HEK293 (cell line): ENCODE data around the gene BACH2.

Experiments used
- GLIS1 ChIP-seq: fragments of 450-650 bp; formaldehyde crosslinking; IDR thresholded peaks from 2 replicates; pipeline ENCODE4 v1.5.1; 2016; ENCODE audit warnings: missing biosample characterization, missing genetic modification characterization
- MEIS1 ChIP-seq: sonication (generic); formaldehyde crosslinking; IDR thresholded peaks from 2 replicates; pipeline ENCODE4 v1.8.1; 2022; ENCODE audit warnings: missing genetic modification reagents, mild to moderate bottlenecking, borderline replicate concordance
- ZBTB17 ChIP-seq: fragments of 450-650 bp; formaldehyde crosslinking; IDR thresholded peaks from 2 replicates; pipeline ENCODE4 v1.5.1; 2016; ENCODE audit warnings: missing biosample characterization, missing genetic modification characterization
- ZBTB48 ChIP-seq: fragments of 450-650 bp; formaldehyde crosslinking; IDR thresholded peaks from 2 replicates; pipeline ENCODE4 v1.5.1; 2016; ENCODE audit warnings: missing biosample characterization, missing genetic modification characterization
- ZBTB8A ChIP-seq: fragments of 450-650 bp; formaldehyde crosslinking; IDR thresholded peaks from 2 replicates; pipeline ENCODE4 v1.5.1; 2016; ENCODE audit warnings: missing biosample characterization, missing genetic modification characterization
- ZNF10 ChIP-seq: fragments of 450-650 bp; formaldehyde crosslinking; IDR thresholded peaks from 2 replicates; pipeline ENCODE4 v1.5.1; 2017; ENCODE audit warnings: missing biosample characterization, missing genetic modification characterization
- ZNF114 ChIP-seq: fragments of 450-650 bp; formaldehyde crosslinking; IDR thresholded peaks from 2 replicates; pipeline ENCODE4 v1.5.0; 2017; ENCODE audit warnings: missing biosample characterization, missing genetic modification characterization
- ZNF16 ChIP-seq: fragments of 450-650 bp; formaldehyde crosslinking; IDR thresholded peaks from 2 replicates; pipeline ENCODE4 v1.5.1; 2016; ENCODE audit warnings: low read depth, missing biosample characterization, missing genetic modification characterization
- ZNF184 ChIP-seq: fragments of 450-650 bp; IDR thresholded peaks from 2 replicates; pipeline ENCODE4 v1.5.1; 2018; ENCODE audit warnings: missing biosample characterization, mild to moderate bottlenecking, missing genetic modification characterization
- ZNF239 ChIP-seq: fragments of 450-650 bp; formaldehyde crosslinking; IDR thresholded peaks from 2 replicates; pipeline ENCODE4 v1.5.1; 2016; ENCODE audit warnings: missing biosample characterization, missing genetic modification characterization
- ZNF324 ChIP-seq: fragments of 450-650 bp; formaldehyde crosslinking; IDR thresholded peaks from 2 replicates; pipeline ENCODE4 v1.5.1; 2016; ENCODE audit warnings: missing biosample characterization, missing genetic modification characterization
- ZNF366 ChIP-seq: fragments of 450-650 bp; formaldehyde crosslinking; conservative IDR thresholded peaks from 2 replicates; pipeline ENCODE4 v1.5.1; 2016; ENCODE audit warnings: missing biosample characterization, missing genetic modification characterization
- ZNF610 ChIP-seq: fragments of 450-650 bp; formaldehyde crosslinking; IDR thresholded peaks from 2 replicates; pipeline ENCODE4 v1.5.1; 2016; ENCODE audit warnings: missing biosample characterization, missing genetic modification characterization, borderline replicate concordance
- ZNF664 ChIP-seq: fragments of 450-650 bp; formaldehyde crosslinking; IDR thresholded peaks from 2 replicates; pipeline ENCODE4 v1.5.1; 2016; ENCODE audit warnings: missing biosample characterization, missing genetic modification characterization
- ZNF768 ChIP-seq: fragments of 450-650 bp; formaldehyde crosslinking; IDR thresholded peaks from 2 replicates; pipeline ENCODE4 v1.5.1; 2018; ENCODE audit warnings: missing biosample characterization, mild to moderate bottlenecking, missing genetic modification characterization
- ZSCAN23 ChIP-seq: fragments of 450-650 bp; formaldehyde crosslinking; IDR thresholded peaks from 2 replicates; pipeline ENCODE4 v1.5.1; 2016; ENCODE audit warnings: missing biosample characterization, missing genetic modification characterization
- ZXDB ChIP-seq: fragments of 450-650 bp; formaldehyde crosslinking; IDR thresholded peaks from 2 replicates; pipeline ENCODE4 v1.5.1; 2016; ENCODE audit warnings: missing biosample characterization, missing genetic modification characterization
- TF ChIP-seq, protein P1 (sequence below): fragments of 450-650 bp; formaldehyde crosslinking; IDR thresholded peaks from 2 replicates; pipeline ENCODE4 v1.5.1; 2016; ENCODE audit warnings: missing biosample characterization, missing genetic modification characterization
- TF ChIP-seq, protein P2 (sequence below): fragments of 450-650 bp; IDR thresholded peaks from 2 replicates; pipeline ENCODE4 v1.5.1; 2018; ENCODE audit warnings: missing biosample characterization, missing genetic modification characterization
- TF ChIP-seq, protein P3 (sequence below): fragments of 450-650 bp; formaldehyde crosslinking; IDR thresholded peaks from 2 replicates; pipeline ENCODE4 v1.5.1; 2016; ENCODE audit warnings: missing biosample characterization, missing genetic modification characterization
- TF ChIP-seq, protein P4 (sequence below): fragments of 450-650 bp; formaldehyde crosslinking; IDR thresholded peaks from 2 replicates; pipeline ENCODE4 v1.5.1; 2017; ENCODE audit warnings: missing biosample characterization, missing genetic modification characterization
- TF ChIP-seq, protein P5 (sequence below): fragments of 450-650 bp; formaldehyde crosslinking; IDR thresholded peaks from 2 replicates; pipeline ENCODE4 v1.5.1; 2016; ENCODE audit warnings: missing biosample characterization, missing genetic modification characterization
- TF ChIP-seq, protein P6 (sequence below): fragments of 450-650 bp; formaldehyde crosslinking; IDR thresholded peaks from 2 replicates; pipeline ENCODE4 v1.5.1; 2016; ENCODE audit warnings: missing biosample characterization, missing genetic modification characterization
- TF ChIP-seq, protein P7 (sequence below): fragments of 450-650 bp; formaldehyde crosslinking; conservative IDR thresholded peaks from 2 replicates; pipeline ENCODE4 v1.5.1; 2016; ENCODE audit warnings: low read depth, missing biosample characterization, missing genetic modification characterization

BACH2 gene

DNA sequence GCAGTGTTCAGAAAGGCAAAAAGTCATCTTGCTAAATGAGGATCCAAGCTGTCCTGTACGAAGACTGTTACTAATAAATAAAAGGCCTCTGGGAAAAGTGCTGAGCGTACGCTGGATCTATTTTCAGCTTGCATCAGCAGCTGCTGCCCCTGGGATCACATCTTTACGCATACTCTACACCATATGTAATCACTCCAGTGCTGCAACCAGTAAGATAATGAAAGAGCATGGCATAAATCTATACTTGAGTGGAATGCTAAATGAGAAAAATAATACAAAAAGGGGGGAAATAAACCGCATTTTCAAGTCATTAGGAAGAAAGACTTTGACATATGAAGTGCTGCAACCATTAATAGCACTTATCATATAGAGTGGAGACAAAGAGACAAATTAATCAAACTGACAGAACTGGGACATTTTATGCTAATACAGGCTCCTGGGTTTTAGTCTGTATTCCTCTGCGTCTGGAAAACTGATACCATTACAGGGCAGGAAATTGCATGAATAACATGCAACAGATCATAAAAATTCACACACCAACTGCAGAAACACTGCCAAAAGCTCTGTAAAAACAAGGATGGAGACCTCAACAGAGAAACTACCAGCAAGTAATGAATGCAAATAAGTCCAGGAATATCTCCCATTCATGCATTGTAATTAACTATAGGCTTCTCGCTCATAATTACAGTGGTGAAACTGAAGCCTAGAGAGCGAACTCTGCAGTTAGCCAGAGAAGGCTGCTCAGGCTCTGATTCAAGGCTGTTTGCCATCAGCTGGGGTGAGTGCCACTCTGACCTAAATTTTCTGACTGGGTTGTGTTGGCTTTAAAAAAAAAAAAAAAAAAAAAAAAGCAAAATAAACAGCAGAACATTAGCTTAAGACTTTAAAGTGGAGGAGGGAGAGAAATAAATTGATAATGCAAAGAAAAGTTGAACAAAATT lies 318.6 kb downstream of the BACH2 start (continued):
- TF ChIP-seq, protein P1, sequence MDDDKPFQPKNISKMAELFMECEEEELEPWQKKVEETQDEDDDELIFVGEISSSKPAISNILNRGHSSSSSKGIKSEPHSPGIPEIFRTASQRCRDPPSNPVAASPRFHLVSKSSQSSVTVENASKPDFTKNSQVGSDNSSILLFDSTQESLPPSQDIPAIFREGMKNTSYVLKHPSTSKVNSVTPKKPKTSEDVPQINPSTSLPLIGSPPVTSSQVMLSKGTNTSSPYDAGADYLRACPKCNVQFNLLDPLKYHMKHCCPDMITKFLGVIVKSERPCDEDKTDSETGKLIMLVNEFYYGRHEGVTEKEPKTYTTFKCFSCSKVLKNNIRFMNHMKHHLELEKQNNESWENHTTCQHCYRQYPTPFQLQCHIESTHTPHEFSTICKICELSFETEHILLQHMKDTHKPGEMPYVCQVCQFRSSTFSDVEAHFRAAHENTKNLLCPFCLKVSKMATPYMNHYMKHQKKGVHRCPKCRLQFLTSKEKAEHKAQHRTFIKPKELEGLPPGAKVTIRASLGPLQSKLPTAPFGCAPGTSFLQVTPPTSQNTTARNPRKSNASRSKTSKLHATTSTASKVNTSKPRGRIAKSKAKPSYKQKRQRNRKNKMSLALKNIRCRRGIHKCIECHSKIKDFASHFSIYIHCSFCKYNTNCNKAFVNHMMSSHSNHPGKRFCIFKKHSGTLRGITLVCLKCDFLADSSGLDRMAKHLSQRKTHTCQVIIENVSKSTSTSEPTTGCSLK (tag by site-specific recombination) = no peak
- TF ChIP-seq, protein P2, sequence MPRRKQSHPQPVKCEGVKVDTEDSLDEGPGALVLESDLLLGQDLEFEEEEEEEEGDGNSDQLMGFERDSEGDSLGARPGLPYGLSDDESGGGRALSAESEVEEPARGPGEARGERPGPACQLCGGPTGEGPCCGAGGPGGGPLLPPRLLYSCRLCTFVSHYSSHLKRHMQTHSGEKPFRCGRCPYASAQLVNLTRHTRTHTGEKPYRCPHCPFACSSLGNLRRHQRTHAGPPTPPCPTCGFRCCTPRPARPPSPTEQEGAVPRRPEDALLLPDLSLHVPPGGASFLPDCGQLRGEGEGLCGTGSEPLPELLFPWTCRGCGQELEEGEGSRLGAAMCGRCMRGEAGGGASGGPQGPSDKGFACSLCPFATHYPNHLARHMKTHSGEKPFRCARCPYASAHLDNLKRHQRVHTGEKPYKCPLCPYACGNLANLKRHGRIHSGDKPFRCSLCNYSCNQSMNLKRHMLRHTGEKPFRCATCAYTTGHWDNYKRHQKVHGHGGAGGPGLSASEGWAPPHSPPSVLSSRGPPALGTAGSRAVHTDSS = 0 out of 2 replicates have a peak, but pooled peaks have one; percentile 7
- TF ChIP-seq MEIS1 (no peak), ZNF114 (tag by site-specific recombination) (no peak), ZBTB48 (no peak), ZNF184 (tag by site-specific recombination) (peak; percentile 80; the same call in 1 of the 2 replicates), ZNF366 (tag by site-specific recombination) (peak; percentile 96), ZNF610 (tag by site-specific recombination) (no peak), GLIS1 (tag by site-specific recombination) (no peak), ZBTB8A (tag by site-specific recombination) (peak; percentile 21), ZSCAN23 (tag by site-specific recombination) (peak; percentile 83; the same call in 1 of the 2 replicates), ZNF16 (no peak), ZNF768 (tag by site-specific recombination) (peak; percentile 64; the same call in 1 of the 2 replicates), ZNF664 (tag by site-specific recombination) (peak; percentile 54; the same call in 1 of the 2 replicates), ZNF239 (tag by site-specific recombination) (no peak), ZXDB (tag by site-specific recombination) (peak; percentile 90), ZNF10 (tag by site-specific recombination) (0 out of 2 replicates have a peak, but pooled peaks have one; percentile 35), ZNF324 (tag by site-specific recombination) (peak; percentile 70; the same call in 1 of the 2 replicates), ZBTB17 (tag by site-specific recombination) (peak; percentile 91)
- TF ChIP-seq, protein P3, sequence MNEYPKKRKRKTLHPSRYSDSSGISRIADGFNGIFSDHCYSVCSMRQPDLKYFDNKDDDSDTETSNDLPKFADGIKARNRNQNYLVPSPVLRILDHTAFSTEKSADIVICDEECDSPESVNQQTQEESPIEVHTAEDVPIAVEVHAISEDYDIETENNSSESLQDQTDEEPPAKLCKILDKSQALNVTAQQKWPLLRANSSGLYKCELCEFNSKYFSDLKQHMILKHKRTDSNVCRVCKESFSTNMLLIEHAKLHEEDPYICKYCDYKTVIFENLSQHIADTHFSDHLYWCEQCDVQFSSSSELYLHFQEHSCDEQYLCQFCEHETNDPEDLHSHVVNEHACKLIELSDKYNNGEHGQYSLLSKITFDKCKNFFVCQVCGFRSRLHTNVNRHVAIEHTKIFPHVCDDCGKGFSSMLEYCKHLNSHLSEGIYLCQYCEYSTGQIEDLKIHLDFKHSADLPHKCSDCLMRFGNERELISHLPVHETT = peak; percentile 92
- TF ChIP-seq, protein P4, sequence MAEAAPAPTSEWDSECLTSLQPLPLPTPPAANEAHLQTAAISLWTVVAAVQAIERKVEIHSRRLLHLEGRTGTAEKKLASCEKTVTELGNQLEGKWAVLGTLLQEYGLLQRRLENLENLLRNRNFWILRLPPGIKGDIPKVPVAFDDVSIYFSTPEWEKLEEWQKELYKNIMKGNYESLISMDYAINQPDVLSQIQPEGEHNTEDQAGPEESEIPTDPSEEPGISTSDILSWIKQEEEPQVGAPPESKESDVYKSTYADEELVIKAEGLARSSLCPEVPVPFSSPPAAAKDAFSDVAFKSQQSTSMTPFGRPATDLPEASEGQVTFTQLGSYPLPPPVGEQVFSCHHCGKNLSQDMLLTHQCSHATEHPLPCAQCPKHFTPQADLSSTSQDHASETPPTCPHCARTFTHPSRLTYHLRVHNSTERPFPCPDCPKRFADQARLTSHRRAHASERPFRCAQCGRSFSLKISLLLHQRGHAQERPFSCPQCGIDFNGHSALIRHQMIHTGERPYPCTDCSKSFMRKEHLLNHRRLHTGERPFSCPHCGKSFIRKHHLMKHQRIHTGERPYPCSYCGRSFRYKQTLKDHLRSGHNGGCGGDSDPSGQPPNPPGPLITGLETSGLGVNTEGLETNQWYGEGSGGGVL (tag by site-specific recombination) = peak; percentile 75
- TF ChIP-seq, protein P5, sequence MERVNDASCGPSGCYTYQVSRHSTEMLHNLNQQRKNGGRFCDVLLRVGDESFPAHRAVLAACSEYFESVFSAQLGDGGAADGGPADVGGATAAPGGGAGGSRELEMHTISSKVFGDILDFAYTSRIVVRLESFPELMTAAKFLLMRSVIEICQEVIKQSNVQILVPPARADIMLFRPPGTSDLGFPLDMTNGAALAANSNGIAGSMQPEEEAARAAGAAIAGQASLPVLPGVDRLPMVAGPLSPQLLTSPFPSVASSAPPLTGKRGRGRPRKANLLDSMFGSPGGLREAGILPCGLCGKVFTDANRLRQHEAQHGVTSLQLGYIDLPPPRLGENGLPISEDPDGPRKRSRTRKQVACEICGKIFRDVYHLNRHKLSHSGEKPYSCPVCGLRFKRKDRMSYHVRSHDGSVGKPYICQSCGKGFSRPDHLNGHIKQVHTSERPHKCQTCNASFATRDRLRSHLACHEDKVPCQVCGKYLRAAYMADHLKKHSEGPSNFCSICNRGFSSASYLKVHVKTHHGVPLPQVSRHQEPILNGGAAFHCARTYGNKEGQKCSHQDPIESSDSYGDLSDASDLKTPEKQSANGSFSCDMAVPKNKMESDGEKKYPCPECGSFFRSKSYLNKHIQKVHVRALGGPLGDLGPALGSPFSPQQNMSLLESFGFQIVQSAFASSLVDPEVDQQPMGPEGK (tag by site-specific recombination) = peak; percentile 80
- TF ChIP-seq, protein P6, sequence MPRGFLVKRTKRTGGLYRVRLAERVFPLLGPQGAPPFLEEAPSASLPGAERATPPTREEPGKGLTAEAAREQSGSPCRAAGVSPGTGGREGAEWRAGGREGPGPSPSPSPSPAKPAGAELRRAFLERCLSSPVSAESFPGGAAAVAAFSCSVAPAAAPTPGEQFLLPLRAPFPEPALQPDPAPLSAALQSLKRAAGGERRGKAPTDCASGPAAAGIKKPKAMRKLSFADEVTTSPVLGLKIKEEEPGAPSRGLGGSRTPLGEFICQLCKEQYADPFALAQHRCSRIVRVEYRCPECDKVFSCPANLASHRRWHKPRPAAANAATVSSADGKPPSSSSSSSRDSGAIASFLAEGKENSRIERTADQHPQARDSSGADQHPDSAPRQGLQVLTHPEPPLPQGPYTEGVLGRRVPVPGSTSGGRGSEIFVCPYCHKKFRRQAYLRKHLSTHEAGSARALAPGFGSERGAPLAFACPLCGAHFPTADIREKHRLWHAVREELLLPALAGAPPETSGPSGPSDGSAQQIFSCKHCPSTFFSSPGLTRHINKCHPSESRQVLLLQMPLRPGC = peak; percentile 86
- TF ChIP-seq, protein P7, sequence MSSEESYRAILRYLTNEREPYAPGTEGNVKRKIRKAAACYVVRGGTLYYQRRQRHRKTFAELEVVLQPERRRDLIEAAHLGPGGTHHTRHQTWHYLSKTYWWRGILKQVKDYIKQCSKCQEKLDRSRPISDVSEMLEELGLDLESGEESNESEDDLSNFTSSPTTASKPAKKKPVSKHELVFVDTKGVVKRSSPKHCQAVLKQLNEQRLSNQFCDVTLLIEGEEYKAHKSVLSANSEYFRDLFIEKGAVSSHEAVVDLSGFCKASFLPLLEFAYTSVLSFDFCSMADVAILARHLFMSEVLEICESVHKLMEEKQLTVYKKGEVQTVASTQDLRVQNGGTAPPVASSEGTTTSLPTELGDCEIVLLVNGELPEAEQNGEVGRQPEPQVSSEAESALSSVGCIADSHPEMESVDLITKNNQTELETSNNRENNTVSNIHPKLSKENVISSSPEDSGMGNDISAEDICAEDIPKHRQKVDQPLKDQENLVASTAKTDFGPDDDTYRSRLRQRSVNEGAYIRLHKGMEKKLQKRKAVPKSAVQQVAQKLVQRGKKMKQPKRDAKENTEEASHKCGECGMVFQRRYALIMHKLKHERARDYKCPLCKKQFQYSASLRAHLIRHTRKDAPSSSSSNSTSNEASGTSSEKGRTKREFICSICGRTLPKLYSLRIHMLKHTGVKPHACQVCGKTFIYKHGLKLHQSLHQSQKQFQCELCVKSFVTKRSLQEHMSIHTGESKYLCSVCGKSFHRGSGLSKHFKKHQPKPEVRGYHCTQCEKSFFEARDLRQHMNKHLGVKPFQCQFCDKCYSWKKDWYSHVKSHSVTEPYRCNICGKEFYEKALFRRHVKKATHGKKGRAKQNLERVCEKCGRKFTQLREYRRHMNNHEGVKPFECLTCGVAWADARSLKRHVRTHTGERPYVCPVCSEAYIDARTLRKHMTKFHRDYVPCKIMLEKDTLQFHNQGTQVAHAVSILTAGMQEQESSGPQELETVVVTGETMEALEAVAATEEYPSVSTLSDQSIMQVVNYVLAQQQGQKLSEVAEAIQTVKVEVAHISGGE (tag by site-specific recombination) = no peak
